Ascending aorta (tissue), 2 donors: Measurements from ENCODE around the gene STPG1. TPM values are rescaled to one million over a fixed set of nuclear protein-coding genes. Genes with fewer than 3 reads are reported as not detected.
"Not testable (repeated sequence)": the region's sequence is repeated elsewhere in the genome, so short reads cannot be mapped to it uniquely, and the experiment has no call there.

Experiments used
- DNase-seq, 2 donors: peaks; one replicate each; pipeline ENCODE4 v3.0.0-alpha.2; 2019; ENCODE audit warnings: low spot score in 2 of 2
- H3K27ac ChIP-seq, 2 donors: fragments of 200-600 bp; sonication (generic); one replicate each; pipeline ENCODE4 v1.5.1; 2016 to 2017; ENCODE audit warnings: mild to moderate bottlenecking in 1 of 2
- H3K27me3 ChIP-seq: fragments of 200-600 bp; sonication (generic); one replicate; pipeline ENCODE4 v1.5.1; 2017
- H3K36me3 ChIP-seq, 2 donors: fragments of 200-600 bp; sonication (generic); one replicate each; pipeline ENCODE4 v1.5.1; 2016
- H3K4me1 ChIP-seq, 2 donors: fragments of 200-600 bp; sonication (generic); one replicate each; pipeline ENCODE4 v1.5.1; 2016 to 2017; ENCODE audit warnings: mild to moderate bottlenecking in 1 of 2
- H3K4me3 ChIP-seq, 2 donors: fragments of 200-600 bp; sonication (generic); one replicate each; pipeline ENCODE4 v1.5.1; 2016 to 2017; ENCODE audit warnings: mild to moderate bottlenecking in 1 of 2
- H3K9me3 ChIP-seq, 2 donors: fragments of 200-600 bp; sonication (generic); one replicate each; pipeline ENCODE4 v1.5.1; 2016
- intact Hi-C: fragments of 100-400 bp; cut with DNase I; formaldehyde crosslinking; loops from one replicate; pipeline ENCODE4 v1.15.1; 2023
- total RNA-seq: library from RNA; depleted of rRNA; stranded (reverse); fragments of >200 nt; gene quantifications from one replicate; pipeline ENCODE4 v1.1.0, GENCODE V29; 2016
- TF ChIP-seq, protein P1 (sequence below), 3 experiments: fragments of 200-600 bp in 2 of 3; fragments of 450-650 bp in 1 of 3; sonication (generic) in 2 of 3; IDR thresholded peaks; one replicate each; pipeline ENCODE4 v1.5.1; 2016 to 2019; ENCODE audit warnings: antibody characterized with exemption in 3 of 3, mild to moderate bottlenecking in 1 of 3, moderate library complexity in 1 of 3

STPG1 gene
- total RNA-seq, 1 donor from 2014 or later: 11.0 TPM

- peaks cover 3 to 15% of the 10 kb centered on the region in 2 donors for H3K36me3 ChIP-seq
Measured at GRCh38 chr1:24454673-24455072, 41.1 kb upstream of the STPG1 start.

DNA sequence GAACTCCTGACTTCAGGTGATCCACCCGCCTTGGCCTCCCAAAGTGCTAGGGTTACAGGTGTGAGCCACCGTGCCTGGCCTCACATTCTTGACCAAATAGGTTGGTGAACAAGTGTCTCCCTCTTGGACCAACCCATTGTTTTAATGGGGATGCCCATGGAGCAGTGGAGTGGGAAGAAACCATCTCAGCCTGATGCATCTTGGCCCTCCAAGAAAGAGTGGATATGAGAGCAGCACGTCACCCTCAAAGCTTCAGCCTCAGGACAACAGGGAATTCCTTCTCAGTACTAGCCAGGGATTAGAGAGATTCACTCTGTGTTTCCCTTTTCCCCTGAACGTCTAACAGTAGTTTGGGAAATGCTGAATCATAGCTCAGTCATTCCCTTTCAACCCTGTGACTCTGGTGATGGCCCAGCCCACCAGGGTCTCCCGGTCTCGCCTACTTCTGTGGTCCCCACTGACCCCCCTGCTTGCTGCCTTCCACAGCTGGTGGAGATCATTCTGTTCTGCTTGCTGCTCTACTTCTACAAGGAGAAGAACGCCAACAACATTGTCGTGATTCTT lies 39.4 kb upstream of the STPG1 start:
- no peak overlapping the region for H3K27ac ChIP-seq

More at GRCh38 chr1:24454673-24455072, 41.1 kb upstream of the STPG1 start:
- Histone ChIP-seq H3K27me3 (no peaks in the 10 kb centered on the region), H3K27ac (no peak overlapping the region), H3K9me3 (no peaks in the 10 kb centered on the region), H3K4me3 (no peak overlapping the region), H3K4me1 (no peaks in the 10 kb centered on the region)
- intact Hi-C loops: no loop called here
- no peak for DNase-seq
- TF ChIP-seq, protein P1, sequence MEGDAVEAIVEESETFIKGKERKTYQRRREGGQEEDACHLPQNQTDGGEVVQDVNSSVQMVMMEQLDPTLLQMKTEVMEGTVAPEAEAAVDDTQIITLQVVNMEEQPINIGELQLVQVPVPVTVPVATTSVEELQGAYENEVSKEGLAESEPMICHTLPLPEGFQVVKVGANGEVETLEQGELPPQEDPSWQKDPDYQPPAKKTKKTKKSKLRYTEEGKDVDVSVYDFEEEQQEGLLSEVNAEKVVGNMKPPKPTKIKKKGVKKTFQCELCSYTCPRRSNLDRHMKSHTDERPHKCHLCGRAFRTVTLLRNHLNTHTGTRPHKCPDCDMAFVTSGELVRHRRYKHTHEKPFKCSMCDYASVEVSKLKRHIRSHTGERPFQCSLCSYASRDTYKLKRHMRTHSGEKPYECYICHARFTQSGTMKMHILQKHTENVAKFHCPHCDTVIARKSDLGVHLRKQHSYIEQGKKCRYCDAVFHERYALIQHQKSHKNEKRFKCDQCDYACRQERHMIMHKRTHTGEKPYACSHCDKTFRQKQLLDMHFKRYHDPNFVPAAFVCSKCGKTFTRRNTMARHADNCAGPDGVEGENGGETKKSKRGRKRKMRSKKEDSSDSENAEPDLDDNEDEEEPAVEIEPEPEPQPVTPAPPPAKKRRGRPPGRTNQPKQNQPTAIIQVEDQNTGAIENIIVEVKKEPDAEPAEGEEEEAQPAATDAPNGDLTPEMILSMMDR (IDR thresholded peaks at IDR 0.05): no peak

GRCh38 chr1:24451746-24452145 lies 38.2 kb upstream of the STPG1 start:
- TF ChIP-seq, protein P1 (IDR thresholded peaks at IDR 0.05): no peak
- no peak for DNase-seq
- no peak overlapping the region for H3K27ac ChIP-seq
- no peaks in the 10 kb centered on the region for H3K4me1 ChIP-seq
- intact Hi-C loops: no loop called here
- peaks cover 0 to 8% of the 10 kb centered on the region in 2 donors for H3K36me3 ChIP-seq
- no peaks in the 10 kb centered on the region for H3K9me3 ChIP-seq
- no peak overlapping the region for H3K4me3 ChIP-seq
- no peaks in the 10 kb centered on the region for H3K27me3 ChIP-seq

More for the DNA sequence above, 39.4 kb upstream of the STPG1 start:
- TF ChIP-seq, protein P1 (IDR thresholded peaks at IDR 0.05): no peak
- no peaks in the 10 kb centered on the region for H3K4me1 ChIP-seq
- intact Hi-C loops: no loop called here
- H3K27me3 ChIP-seq: no peaks in the 10 kb centered on the region
- DNase-seq: no peak
- peaks cover 0 to 12% of the 10 kb centered on the region in 2 donors for H3K36me3 ChIP-seq
- no peaks in the 10 kb centered on the region for H3K9me3 ChIP-seq
- H3K4me3 ChIP-seq: no peak overlapping the region

GRCh38 chr1:24450857-24451397 lies 37.3 kb upstream of the STPG1 start:
- Histone ChIP-seq H3K36me3 (peaks cover 0 to 5% of the 10 kb centered on the region in 2 donors), H3K9me3 (no peaks in the 10 kb centered on the region), H3K4me3 (no peak overlapping the region), H3K4me1 (no peaks in the 10 kb centered on the region), H3K27me3 (no peaks in the 10 kb centered on the region), H3K27ac (no peak overlapping the region)
- no peak for DNase-seq
- TF ChIP-seq, protein P1 (IDR thresholded peaks at IDR 0.05): no peak
- intact Hi-C loops: no loop called here

GRCh38 chr1:24450316-24450715 lies 36.7 kb upstream of the STPG1 start:
- Histone ChIP-seq H3K4me3 (no peak overlapping the region), H3K27me3 (no peaks in the 10 kb centered on the region), H3K9me3 (no peaks in the 10 kb centered on the region), H3K4me1 (no peaks in the 10 kb centered on the region), H3K36me3 (peaks cover 0 to 3% of the 10 kb centered on the region in 2 donors), H3K27ac (no peak overlapping the region)
- intact Hi-C loops: no loop called here
- TF ChIP-seq, protein P1 (IDR thresholded peaks at IDR 0.05): no peak
- no peak for DNase-seq

- H3K9me3 ChIP-seq, intact Hi-C loops, H3K36me3 ChIP-seq, H3K4me1 ChIP-seq, DNase-seq, H3K27ac ChIP-seq, H3K4me3 ChIP-seq, H3K27me3 ChIP-seq: not testable (repeated sequence)
Measured at GRCh38 chr1:24446446-24446845, 32.9 kb upstream of the STPG1 start.
